Urinary bladder (tissue), 4 donors: ENCODE results near the gene FOXP4. TPM values are rescaled to one million over a fixed set of nuclear protein-coding genes. Genes with fewer than 3 reads are reported as not detected.

ENCODE experiments used
- DNase-seq: peaks from one replicate; pipeline ENCODE4 v3.0.0-alpha.2; 2015; ENCODE audit errors: extremely low spot score
- H3K27ac ChIP-seq: one replicate; pipeline ENCODE4 v1.5.1; 2013; ENCODE audit warnings: low read depth, mild to moderate bottlenecking, moderate library complexity
- H3K36me3 ChIP-seq: one replicate; pipeline ENCODE4 v1.6.1; 2013; ENCODE audit warnings: mild to moderate bottlenecking, moderate library complexity; ENCODE audit not compliant: insufficient read depth
- H3K4me1 ChIP-seq: one replicate; pipeline ENCODE4 v1.6.1; 2013; ENCODE audit warnings: mild to moderate bottlenecking, moderate library complexity; ENCODE audit not compliant: insufficient read depth
- H3K4me3 ChIP-seq: one replicate; pipeline ENCODE4 v1.5.1; 2013; ENCODE audit warnings: low read depth, low read length
- WGBS: extraction: QIAGEN DNeasy Blood & Tissue Kit; methylation state at CpG from one replicate; pipeline ENCODE4 v1.1.7; 2013; 5-methylcytosine and 5-hydroxymethylcytosine counted together
- polyA plus RNA-seq: library from polyadenylated mRNA; stranded (reverse); fragments of 200-250 nt; gene quantifications from one replicate; pipeline ENCODE4 v1.2.3, GENCODE V29; 2013
- total RNA-seq: library from RNA; depleted of rRNA; stranded (reverse); fragments of >200 nt; gene quantifications from one replicate; pipeline ENCODE4 v1.2.3, GENCODE V29; 2014
- donor health status: healthy with polysubstance abuse.
- donor health status: healthy.

Gene FOXP4
- total and polyA plus RNA-seq, 2 donors, result 1.6 to 18.0 TPM

- Histone ChIP-seq H3K27ac (no peak overlapping the region), H3K36me3 (no peaks in the 10 kb centered on the region), H3K4me1 (peaks cover 3% of the 10 kb centered on the region), H3K4me3 (peak overlapping the region; percentile 87)
- WGBS, result under 1% methylated on average over 82 of the region's 82 CpGs
- DNase-seq, result no peak
These were observed 951 bp downstream of the FOXP4 start for GRCh38 chr6:41546866-41547798.

GRCh38 chr6:41547799-41548097, 1.6 kb downstream of the FOXP4 start:
- Histone ChIP-seq H3K4me1 (peaks cover 3% of the 10 kb centered on the region), H3K4me3 (peak overlapping the region; percentile 87), H3K36me3 (no peaks in the 10 kb centered on the region), H3K27ac (no peak overlapping the region)
- no peak for DNase-seq
- WGBS, result 4% methylated on average over 21 of the region's 21 CpGs

- H3K4me1 ChIP-seq, result peaks cover 3% of the 10 kb centered on the region
- WGBS, result 58% methylated on average over 50 of the region's 50 CpGs
- H3K4me3 ChIP-seq, result peak overlapping the region; percentile 87
- no peaks in the 10 kb centered on the region for H3K36me3 ChIP-seq
- no peak overlapping the region for H3K27ac ChIP-seq
- DNase-seq, result no peak
These were observed 2.1 kb downstream of the FOXP4 start for GRCh38 chr6:41548098-41548840.

GRCh38 chr6:41548841-41549642, 2.9 kb downstream of the FOXP4 start:
- Histone ChIP-seq H3K27ac (no peak overlapping the region), H3K4me1 (peaks cover 3% of the 10 kb centered on the region), H3K36me3 (no peaks in the 10 kb centered on the region), H3K4me3 (no peak overlapping the region)
- DNase-seq, result no peak
- 93% methylated on average over 11 of the region's 11 CpGs for WGBS

GRCh38 chr6:41549673-41550072, 3.5 kb downstream of the FOXP4 start:
- no peak overlapping the region for H3K27ac ChIP-seq
- H3K36me3 ChIP-seq, result no peaks in the 10 kb centered on the region
- 98% methylated on average over 2 of the region's 2 CpGs for WGBS
- peaks cover 3% of the 10 kb centered on the region for H3K4me1 ChIP-seq
- no peak for DNase-seq
- no peak overlapping the region for H3K4me3 ChIP-seq

GRCh38 chr6:41551086-41551700, 5.0 kb downstream of the FOXP4 start:
- no peak overlapping the region for H3K27ac ChIP-seq
- H3K36me3 ChIP-seq, result no peaks in the 10 kb centered on the region
- no peak overlapping the region for H3K4me3 ChIP-seq
- peaks cover 3% of the 10 kb centered on the region for H3K4me1 ChIP-seq
- DNase-seq, result no peak
- whole genome bisulfite sequencing, result 89% methylated on average over 12 of the region's 12 CpGs

GRCh38 chr6:41551857-41552256, 5.7 kb downstream of the FOXP4 start:
- Histone ChIP-seq H3K36me3 (no peaks in the 10 kb centered on the region), H3K27ac (no peak overlapping the region), H3K4me3 (no peak overlapping the region), H3K4me1 (peaks cover 3% of the 10 kb centered on the region)
- 91% methylated on average over 9 of the region's 9 CpGs for WGBS
- no peak for DNase-seq

GRCh38 chr6:41552723-41553122, 6.5 kb downstream of the FOXP4 start:
- H3K4me3 ChIP-seq, result no peak overlapping the region
- H3K36me3 ChIP-seq, result no peaks in the 10 kb centered on the region
- H3K27ac ChIP-seq, result no peak overlapping the region
- H3K4me1 ChIP-seq, result peaks cover 2% of the 10 kb centered on the region
- 83% methylated on average over 10 of the region's 10 CpGs for WGBS
- no peak for DNase-seq

- 65% methylated on average over 1 of the region's 1 CpG for WGBS
- Histone ChIP-seq H3K4me1 (no peaks in the 10 kb centered on the region), H3K4me3 (no peak overlapping the region), H3K36me3 (no peaks in the 10 kb centered on the region), H3K27ac (no peak overlapping the region)
- DNase-seq, result no peak
These were observed 7.3 kb downstream of the FOXP4 start for GRCh38 chr6:41553405-41553999.

- 91% methylated on average over 15 of the region's 15 CpGs for WGBS
These were observed 9.4 kb downstream of the FOXP4 start for GRCh38 chr6:41555326-41556300.

GRCh38 chr6:41557335-41557734, 11.2 kb downstream of the FOXP4 start:
- H3K4me3 ChIP-seq, result no peak overlapping the region
- H3K36me3 ChIP-seq, result no peaks in the 10 kb centered on the region
- no peak overlapping the region for H3K27ac ChIP-seq
- no peak for DNase-seq
- peaks cover 3% of the 10 kb centered on the region for H3K4me1 ChIP-seq
- WGBS, result 96% methylated on average over 2 of the region's 2 CpGs

More at GRCh38 chr6:41555326-41556300, 9.4 kb downstream of the FOXP4 start:
- no peaks in the 10 kb centered on the region for H3K36me3 ChIP-seq
- no peak overlapping the region for H3K4me3 ChIP-seq
- peaks cover 3% of the 10 kb centered on the region for H3K4me1 ChIP-seq
- no peak for DNase-seq
- no peak overlapping the region for H3K27ac ChIP-seq
